TTC549 (cell line): ENCODE data around the gene FBXO40.
"Not testable (repeated sequence)": the region's sequence is repeated elsewhere in the genome, so short reads cannot be mapped to it uniquely, and the experiment has no call there.

Source experiments
- FAIRE-seq: peaks from 2 replicates; lab custom pipeline; 2012; peaks lifted over from hg19 to GRCh38; lab: Jason Lieb, UNC

Gene FBXO40, protein sequence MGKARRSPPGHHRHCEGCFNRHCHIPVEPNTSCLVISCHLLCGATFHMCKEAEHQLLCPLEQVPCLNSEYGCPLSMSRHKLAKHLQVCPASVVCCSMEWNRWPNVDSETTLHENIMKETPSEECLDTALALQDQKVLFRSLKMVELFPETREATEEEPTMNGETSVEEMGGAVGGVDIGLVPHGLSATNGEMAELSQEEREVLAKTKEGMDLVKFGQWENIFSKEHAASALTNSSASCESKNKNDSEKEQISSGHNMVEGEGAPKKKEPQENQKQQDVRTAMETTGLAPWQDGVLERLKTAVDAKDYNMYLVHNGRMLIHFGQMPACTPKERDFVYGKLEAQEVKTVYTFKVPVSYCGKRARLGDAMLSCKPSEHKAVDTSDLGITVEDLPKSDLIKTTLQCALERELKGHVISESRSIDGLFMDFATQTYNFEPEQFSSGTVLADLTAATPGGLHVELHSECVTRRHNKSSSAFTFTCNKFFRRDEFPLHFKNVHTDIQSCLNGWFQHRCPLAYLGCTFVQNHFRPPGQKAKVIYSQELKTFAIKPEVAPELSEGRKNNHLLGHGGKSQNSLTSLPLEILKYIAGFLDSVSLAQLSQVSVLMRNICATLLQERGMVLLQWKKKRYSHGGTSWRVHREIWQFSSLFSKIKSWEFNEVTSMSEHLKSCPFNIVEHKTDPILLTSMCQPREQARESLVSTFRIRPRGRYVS

DNA sequence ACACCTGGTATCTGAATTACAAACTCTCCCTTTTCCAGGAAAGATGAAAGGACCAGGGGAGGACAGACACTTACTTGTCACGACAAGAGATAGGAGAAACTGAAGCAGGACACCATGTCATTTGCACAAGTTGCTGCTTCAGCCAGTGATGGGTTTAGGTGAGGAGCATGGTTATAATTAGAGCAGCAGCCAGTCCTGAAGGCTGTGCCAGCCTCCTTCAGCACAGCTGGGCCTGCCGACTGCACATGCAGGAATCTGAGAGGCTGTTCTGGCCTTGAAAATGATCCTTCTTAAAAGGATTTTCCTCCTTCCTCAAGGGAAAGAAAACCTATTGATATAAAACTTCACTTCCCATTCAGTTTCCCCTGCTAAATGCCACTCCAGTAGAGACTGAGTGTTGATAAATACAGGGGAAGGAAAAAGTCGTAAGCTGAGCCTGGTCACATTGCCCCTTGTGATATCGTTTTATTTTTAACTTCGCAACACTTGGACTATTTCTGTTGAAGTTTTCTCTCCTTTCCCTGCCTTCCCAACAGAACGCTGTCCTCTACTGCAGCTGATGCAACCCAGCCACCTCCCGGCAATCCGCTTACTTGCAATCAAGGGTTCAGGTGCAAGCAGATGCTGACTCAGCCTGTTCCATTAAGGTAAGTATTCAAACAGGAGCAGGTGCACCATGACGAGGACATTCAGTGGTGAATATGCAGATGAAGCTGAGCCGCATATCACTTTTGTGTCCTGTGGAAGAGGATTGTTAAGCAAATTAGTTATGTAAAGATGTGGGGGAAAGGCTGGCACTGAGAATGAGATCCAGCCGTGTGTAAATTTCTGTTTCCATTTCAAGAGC lies at the start of gene FBXO40:
FBXO40 (plus strand) TSS at position 524 of the 847 bp plus-strand sequence. CDS start 27,197 bp downstream, outside the sequence.
- no peak for FAIRE-seq

DNA sequence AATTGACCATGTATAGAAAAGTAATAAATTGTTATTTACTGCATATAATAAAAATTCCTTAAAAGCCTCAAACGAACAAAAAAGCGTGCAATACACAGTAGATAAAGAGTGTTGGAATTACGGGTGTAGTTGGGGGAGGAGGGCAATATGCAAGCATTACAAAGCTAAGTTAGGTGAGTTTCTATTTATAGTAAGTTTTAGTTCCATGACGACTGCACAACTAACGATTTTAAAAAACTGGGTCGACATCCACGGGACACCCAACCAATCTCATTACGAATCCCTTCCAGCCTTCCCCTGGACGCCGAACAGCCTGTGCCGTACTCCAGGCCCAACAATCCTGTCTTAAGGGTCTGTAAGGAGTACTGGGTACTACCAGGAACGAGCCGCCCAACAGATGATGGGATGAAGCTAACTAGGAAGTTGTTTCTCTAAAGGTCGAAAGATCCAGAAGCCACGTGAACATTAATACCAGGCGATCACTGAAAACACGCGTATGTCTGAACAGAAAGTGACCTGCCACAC lies 48.1 kb upstream of the FBXO40 start:
- no peak for FAIRE-seq

DNA sequence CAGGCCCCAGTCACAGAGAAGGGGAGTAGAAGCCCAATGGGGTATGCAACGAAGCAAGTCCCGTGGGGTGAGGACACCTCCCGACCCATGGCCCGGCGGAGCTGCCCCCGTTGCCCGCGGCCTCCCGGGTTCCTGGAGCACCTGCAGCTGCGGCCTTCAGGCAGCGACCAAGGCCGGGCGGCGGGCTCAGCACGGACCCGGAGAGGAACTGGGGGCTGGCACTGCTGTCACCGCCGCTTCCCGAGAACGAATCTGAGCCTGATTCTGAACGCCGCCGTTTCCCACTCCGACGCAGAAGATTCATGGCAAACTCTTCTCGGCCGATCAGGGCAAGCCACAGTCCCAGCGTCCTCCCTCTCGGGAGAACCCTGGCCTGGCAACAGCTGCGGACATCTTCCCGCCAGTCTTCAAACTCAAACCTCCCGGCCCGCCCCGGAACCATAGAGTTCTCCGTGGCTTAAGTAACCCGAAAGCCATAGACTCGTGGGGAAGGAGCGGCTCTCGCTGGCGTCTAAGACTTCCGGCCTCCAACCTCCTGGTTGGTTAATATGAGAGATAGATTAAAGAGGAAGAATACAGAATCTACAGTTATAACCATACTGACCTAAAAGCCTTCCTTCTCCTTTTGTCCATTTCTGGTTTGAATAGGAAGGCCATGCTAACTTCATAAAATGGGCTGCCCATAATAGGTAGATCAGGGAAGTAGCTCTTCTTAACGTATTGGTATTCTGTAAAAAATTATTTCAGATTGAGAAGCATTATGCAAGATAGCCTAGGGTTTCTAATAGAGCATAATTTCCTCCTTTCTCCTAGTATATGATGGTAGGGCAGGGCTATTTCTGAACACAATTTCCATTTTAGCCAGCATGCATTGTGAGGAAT lies 47.4 kb upstream of the FBXO40 start, which contains the start of gene POLQ:
POLQ (minus strand) TSS at position 415 of the 882 bp plus-strand sequence; CDS start at position 304, 111 bp downstream.
- FAIRE-seq: peak; percentile 92

DNA sequence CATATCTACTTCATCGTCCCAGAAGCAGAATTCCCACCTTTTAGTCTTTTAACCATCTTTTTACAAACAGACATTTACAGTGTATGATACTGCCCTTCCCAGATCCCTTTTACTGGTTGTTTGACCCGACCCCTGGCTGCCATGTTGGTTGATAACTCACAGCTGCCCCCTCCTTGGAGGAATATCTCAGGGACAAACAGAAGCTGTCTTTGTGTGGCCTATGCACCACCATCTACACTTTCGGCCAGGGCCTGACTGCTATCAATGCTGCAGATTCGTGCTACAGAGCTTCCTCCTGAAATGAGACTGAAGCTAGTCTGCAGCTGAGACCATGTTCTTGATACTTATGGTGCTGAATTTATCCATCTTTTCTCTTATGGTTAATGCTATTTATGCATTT lies 40.8 kb upstream of the FBXO40 start:
- no peak for FAIRE-seq

DNA sequence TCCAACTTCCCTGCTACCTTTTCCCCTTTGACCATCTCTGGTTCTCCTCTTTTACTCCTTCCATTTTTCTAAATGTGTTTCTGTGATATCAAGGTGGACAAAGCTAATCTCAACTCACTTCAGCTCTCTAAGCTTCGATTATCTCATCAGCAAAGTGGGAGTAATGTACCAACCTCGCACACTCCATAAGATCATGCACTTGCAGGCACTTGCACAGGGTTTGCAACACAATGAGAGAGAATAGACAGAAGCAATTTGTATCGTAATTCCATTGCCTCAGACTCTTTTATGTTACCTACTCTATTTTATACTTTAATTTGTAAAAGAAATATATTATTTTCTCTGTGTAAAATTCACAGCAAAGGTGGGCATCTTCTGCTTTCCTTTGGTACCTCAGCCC lies 40.4 kb upstream of the FBXO40 start:
- no peak for FAIRE-seq

DNA sequence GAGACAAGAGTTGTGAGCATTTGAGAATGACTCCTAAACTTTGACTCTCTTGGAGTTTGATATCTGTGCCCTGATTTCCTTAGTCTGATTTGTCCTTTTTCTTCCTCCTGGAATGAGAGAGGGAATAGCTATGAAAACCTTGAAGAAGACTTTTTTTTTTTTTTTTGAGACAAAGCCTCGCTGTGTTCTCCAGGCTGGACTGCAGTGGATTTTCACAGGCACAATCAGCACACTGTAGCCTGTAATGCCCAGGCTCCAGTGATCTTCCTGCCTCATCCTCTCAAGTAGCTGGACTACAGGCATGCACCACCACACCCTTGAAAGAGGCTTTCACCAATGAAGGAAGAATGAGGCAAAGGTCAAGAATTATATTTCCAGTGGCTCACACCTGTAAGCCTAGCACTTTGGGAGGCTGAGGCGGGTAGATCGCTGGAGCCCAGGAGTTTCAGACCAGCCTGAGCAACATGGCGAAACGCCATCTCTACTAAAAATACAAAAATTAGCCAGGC lies 35.7 kb upstream of the FBXO40 start:
- FAIRE-seq: no peak

DNA sequence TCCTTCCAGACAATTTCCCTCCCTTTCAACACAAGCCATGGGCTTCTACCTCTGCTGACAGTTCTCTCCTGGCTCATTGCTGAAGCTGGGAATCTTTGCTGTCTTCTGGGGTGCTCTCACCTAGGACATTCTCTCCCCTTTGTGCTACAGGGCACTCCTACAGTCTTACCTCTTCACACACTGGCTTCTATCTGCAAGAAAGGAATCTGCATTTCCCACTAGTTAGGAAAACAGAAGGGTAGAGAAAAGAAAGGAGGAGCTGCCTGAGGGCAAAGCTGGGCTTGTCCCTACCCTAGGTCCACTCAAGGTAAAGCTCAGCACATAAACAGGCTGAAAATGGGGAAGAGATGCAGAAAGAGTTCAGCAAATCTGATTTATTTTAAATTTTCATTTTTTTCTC lies 31.0 kb upstream of the FBXO40 start:
- no peak for FAIRE-seq

DNA sequence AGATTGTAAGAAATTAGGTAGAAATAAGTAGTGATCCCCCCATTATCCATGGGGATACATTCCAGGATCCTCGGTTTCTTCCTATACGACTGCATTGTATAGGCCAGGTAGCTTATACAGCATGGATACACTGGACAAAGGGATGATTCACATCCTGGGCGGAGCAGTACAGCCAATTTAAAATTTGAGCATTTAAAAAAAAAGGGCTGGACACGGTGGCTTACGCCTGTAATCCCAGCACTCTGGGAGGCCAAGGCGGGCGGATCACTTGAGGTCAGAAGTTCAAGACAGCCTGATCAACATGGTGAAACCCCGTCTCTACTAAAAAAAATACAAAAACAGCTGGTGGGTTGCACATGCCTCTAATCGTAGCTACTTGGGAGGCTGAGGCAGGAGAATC lies 26.4 kb upstream of the FBXO40 start:
- no peak for FAIRE-seq

DNA sequence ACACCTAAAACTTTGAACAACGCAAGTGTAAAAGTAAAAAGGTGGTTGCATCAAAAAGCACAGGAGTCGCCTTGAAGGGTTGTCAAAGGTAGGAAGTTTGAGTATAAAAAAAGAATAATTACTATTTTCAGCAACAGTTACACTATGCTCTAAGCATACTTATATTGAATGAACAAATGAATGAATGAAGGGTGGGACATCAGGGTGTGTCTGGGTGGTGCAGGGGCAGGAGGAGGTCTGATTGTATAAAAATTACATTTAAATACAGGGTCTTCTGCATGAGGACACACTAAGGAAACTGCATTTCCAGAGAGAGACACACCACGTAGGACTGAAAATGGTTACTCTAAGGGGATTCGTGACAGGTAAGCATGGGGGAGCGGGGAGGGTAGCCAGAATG lies 25.5 kb upstream of the FBXO40 start, which contains the start of gene ARGFX:
ARGFX (plus strand) TSS at position 301 of the 400 bp plus-strand sequence. CDS start 2,765 bp downstream, outside the sequence.
- FAIRE-seq: no peak

DNA sequence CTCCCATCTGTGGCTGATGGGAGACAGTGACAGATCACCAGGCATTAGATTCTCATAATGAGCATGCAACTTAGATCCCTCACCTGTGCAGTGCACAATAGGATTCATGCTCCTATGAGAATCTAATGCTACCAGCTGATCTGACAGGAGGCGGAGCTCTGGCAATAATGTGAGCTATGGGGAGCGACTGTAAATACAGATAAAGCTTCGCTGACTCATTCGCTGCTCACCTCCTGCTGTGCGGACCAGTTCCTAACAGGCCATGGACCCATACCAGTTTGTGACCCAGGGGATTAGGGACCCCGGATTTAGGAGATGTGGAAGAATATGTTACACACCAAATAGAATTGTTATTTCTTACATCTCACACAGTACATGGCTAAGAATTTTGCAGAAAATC lies 18.7 kb upstream of the FBXO40 start:
- no peak for FAIRE-seq

DNA sequence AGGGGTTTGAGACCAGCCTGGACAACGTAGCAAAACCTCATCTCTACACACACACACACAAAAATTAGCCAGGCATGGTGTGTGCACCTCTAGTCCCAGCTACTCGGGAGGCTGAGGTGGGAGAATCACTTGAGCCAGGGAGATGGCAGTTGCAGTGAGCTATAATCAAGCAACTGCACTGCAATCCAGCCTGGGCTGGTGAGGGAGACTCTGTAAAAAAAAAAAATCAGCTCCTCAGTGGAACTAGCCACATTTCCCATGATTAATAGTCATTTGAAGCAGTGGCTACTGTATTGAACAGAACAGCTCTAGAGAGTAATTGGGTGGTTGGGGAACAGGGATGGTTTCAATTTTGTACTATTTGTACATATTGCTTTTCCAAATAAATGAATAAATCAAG lies 11.5 kb upstream of the FBXO40 start:
- no peak for FAIRE-seq

DNA sequence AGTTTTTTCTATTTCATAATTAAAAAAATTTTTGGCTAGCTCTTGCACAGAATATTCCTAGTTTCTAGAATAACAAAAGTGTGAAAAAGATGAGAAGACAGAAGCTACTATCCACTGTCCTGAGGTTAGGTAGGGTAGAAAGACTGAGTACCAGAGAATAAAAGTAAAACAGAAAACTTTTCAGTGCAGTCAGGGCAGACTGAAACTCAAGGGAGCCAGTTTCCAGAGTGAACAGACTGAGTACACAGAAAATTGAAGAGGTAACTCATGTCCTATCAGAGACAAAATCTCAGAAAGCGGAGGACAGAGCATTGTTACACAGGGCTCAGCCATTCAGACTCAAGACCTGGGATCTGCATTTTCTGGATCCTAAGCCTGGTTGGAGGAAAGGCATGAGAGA lies 8.8 kb upstream of the FBXO40 start:
- FAIRE-seq: no peak

DNA sequence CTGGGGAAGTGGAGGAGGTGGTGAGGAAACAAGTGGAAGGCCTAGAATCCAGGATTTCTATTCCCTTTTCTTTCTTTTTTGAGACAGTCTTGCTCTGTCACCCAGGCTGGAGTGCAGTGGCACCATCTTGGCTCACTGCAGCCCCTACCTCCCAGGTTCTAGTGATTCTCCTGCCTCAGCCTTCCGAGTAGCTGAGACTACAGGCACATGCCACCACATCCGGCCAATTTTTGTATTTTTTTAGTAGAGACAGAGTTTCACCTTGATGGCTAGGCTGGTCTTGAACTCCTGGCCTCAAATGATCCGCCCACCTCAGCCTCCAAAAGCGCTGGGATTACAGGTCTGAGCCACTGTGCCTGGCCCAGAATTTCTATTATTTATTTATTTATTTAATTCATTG lies 627 bp downstream of the FBXO40 start:
- FAIRE-seq: not testable (repeated sequence)

DNA sequence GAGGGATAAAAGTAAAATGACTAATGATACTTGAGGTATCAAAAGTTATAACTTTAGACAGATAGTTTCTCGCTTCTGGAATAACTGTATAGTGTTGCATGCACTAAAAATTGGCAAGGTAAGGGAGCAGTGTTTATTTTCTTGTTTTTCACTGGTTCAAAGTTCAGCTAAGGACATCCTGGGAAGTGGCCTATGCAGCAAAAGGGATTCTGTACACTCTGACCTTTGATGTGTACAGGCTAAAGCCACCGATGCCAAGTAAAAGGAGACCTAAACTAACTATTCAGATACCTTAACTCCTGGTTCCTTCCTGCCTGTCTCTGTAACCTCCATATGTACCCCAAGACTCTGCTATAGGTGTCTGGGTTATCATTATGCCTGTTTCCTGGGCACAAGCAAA lies 1.7 kb downstream of the FBXO40 start:
- no peak for FAIRE-seq

DNA sequence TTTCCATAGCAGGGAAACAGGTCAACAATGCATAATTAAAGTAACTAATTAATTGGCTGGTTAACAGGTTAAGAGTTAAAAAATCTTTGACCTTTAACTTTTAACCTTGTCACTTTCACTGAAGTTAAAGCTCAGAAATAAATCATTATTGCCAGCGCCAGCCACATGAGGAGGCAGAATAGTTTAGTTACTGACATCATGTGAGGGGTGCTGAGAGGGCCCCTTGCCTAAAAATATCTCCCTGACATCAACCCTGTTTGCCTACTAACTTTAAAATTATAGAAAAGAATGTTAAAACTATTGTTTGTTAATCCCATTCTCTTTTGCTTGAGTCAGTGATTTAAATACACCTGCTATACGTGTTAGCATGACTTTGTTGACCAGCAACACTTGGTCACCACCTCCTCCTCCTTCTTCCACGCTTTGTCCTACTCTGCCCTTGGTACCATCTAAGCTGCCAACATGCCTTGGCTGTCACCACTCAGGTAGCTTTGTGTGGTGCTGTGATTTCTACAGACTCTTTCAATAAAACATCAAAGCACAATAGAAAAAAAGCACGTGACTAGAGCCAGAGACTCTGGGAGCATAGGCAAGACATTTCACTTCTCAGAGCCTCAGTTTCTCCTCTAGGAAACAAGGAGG lies 2.7 kb downstream of the FBXO40 start:
- no peak for FAIRE-seq

DNA sequence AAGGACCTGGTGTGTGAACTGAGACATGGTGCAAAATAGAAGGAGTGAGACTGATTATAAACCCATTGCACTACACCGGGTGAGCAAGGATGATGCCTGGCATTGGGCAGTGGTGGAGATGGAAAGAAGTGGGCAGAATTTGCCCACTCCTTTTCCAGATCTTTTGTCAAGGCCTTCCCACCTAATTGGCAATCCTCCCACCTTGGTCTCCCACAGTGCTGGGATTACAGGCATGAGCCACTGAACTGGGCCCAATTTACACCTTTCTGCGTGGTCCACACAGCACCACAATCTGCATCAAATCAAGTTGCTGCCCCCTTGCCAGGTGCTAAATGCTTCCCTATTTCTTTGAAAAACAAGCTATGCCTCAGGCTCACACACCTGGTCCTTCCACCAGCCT lies 5.4 kb downstream of the FBXO40 start:
- FAIRE-seq: no peak

DNA sequence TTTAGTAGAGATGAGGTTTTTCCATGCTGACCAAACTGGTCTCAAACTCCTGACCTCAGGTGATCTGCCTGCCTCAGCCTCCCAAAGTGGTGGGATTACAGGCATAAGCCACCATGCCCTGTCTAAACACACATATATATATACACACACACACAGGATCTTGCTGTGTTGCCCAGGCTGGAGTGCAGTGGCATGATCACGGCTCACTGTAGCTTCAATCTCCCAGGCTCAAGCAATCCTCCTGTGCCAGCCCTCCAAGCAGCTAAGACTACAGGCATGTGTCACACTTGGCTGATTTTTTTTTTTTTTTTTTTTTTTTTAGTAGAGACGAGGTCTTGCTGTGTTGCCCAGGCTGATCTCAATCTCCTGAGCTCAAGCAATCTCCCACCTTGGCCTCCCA lies 6.7 kb downstream of the FBXO40 start:
- FAIRE-seq: not testable (repeated sequence)

DNA sequence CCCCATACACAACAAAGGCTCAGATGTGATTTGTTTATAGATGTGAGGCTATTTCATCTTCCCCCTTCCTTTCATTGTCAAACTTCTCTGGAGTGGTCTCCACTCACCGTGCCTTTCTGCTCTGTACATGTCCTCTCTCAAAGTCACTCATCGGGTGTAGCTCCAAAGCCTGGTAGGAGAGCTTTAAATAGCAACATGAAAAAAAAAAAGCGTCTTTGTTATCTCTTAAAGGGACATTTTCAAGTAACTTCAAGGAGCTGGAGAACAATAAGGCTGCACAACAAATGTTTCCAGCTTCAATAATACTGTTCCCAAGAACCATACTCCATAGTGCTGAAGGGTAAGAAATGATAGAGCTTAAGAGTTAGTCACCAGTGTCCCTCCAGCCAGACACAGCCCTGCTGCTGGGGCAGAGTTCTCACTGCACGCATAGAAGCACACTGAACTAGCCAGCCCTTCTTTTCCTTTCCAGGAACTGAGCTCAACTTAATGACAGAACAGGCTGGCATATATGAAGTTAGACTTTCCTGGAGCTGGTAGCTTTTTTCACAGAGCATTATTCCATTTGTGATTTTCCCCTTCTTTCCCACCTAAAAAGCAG lies 8.1 kb downstream of the FBXO40 start:
- no peak for FAIRE-seq

DNA sequence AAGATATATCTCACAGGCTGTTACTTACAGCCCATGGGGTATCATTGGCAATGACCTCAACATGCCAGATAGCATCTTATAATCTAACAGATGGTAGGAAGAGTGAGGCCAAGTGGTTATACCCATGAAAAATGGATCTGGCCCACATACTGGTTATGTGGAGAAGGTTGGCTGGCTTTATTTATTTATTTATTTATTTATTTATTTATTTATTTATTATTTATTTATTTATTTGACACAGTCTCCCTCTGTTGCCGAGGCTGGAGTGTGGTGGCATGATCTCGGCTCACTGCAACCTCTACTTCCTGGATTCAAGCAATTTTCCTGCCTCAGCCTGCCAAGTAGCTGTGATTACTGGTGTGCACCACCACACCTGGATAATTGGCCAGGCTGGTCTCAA lies 11.6 kb downstream of the FBXO40 start:
- FAIRE-seq: no peak

DNA sequence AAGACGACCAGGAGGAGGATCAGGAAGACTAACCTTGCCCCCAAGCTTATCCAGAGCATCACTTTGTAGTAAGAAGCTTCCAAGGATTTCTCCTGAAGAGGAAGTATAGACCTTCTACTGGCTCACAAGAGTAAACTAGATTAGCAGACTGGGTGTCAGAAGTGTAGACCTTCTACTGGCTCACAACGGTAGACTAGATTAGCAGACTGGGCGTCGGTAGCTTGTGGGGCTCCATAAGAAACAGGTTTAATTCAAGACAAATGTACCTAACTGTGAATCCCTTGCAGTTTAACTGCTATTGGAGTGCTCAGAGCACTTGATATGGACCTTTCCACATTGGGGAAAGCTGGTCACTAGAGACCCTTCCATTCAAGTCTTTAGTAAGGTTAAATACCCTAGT lies 12.9 kb downstream of the FBXO40 start:
- no peak for FAIRE-seq
